Raji (cell line): ENCODE results near the gene TMEM51.

Source experiments
- POLR2A ChIP-seq: IDR thresholded peaks from 2 replicates; pipeline ENCODE4 v1.6.1; 2011; ENCODE audit warnings: low read depth, low read length, control low read depth; ENCODE audit not compliant: insufficient read depth

TMEM51 gene

DNA sequence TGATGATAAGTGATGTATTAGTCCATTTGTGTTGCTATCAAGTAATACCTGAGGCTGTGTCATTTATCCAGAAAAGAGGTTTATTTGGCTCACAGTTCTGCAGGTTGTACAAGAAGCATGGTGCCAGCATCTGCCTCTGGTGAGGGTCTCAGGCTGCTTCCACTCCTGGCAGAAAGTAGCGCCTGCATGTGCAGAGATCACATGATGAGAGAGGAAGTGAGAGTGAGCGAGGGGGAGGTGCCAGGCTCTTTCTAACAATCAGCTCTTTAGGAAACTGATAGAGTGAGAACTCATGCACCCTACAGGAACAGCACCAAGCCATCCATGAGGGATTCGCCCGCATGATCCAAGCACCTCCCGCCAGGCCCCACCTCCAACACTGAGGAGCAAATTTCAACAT is 91.3 kb downstream of the TMEM51 start:
- no peak for TF ChIP-seq POLR2A

DNA sequence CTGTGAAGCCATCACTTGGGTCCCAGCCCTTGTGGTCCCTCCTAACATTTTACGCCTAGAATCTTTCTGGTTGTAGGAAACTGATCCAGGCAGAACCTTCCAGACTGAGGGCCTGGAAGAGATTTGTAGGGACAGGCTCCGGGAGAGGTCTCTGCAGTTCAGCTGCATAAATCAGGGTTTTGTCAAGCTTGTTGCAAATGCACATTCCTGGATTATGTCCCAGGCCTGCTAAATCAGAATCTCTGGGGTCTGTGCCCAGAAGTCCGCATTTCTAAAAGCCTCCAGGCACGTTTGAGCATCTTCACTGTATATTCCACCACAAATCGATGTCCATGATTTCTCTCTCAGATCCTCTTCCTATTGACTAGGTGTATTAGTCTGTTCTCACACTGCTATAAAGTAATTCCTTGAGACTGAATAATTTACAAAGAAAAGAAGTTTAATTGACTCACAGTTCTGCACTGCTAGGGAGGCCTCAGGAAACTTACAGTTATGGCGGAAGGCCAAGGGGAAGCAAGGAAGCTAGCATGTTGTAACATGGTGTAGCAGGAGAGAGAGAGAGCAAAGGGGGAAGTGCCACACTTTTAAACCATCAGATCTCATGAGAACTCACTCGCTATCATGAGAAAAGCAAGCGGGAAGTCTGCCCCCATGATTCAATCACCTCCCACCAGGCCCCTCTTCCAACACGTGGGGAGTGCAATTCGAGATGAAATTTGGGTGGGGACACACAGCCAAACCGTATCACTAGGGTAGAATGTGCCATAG is 92.2 kb downstream of the TMEM51 start:
- TF ChIP-seq POLR2A: no peak

DNA sequence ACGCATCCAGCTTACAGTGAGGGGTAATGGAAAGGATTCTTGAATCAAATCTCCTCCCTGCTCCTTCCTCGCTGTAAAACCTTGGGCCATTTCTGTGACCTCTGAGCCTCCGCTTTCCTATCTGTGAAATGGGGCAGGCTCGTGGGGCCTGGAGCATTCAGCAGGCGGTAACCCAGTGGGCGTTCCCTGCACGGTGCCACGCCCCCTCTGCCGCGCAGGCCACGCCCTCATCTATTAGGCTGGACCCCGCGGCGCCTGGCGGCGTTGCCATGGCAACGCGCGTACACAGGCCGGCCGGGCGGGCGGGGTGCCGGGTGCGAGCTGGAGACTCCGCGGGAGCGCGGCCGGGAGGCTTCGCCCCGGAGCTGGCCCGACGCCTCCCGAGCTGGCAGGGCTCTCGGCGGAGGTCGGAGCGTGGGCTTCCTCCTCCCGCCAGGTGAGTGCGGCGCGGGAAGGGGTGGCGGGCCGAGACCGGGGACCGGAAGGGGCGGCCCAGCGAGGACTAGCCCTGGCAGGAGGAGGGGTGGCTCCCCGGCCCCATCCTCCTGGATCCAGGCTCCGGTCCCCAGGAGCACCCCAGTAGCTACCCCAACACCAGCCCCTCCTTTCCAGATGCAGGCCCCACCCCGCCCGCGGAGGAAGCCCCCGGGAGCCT is 93.5 kb downstream of the TMEM51 start, which contains the start of gene FHAD1:
Gene FHAD1, plus strand, starts transcription at position 264 of the 655 bp plus-strand sequence. CDS start 4,562 bp downstream, outside the sequence.
- no peak for TF ChIP-seq POLR2A

DNA sequence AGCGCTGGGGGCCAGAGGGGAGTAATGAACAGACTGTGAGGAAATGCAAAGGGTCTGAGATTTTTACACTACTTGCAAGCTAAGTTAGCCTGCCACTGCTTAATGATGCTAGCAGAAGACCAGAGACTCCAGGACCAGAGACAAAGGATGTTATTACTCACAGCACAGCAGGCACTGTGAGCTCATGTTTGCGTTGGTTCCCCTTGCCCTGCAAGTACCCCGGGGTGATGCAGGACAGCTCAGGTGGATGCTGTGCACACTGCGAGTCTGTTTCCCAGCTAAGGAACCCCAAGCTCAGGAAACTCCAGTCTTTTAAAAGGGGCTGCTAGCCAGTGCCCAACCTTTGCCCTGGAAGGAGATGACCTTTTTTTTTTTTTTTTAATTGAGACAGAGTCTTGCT is 94.7 kb downstream of the TMEM51 start:
- no peak for TF ChIP-seq POLR2A

DNA sequence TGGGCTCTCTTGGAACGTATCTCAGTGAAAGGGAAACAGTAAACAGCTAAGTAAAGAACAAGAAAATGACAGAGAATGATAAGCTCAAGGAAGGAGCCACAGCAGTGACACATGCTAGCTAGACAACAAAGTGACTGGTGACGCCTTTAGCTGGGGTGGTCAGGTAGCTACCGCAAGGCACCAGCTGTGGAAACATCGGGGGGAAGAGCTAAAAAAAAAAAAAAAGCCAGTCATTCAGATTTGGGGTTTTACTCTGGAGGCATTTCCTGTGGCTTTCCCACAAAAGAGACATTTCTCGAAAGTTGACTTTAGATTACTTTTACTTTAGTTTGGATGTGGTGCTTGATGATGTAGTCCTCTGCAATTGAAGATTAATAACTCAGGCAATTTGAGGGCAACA is 95.5 kb downstream of the TMEM51 start:
- TF ChIP-seq POLR2A: no peak

DNA sequence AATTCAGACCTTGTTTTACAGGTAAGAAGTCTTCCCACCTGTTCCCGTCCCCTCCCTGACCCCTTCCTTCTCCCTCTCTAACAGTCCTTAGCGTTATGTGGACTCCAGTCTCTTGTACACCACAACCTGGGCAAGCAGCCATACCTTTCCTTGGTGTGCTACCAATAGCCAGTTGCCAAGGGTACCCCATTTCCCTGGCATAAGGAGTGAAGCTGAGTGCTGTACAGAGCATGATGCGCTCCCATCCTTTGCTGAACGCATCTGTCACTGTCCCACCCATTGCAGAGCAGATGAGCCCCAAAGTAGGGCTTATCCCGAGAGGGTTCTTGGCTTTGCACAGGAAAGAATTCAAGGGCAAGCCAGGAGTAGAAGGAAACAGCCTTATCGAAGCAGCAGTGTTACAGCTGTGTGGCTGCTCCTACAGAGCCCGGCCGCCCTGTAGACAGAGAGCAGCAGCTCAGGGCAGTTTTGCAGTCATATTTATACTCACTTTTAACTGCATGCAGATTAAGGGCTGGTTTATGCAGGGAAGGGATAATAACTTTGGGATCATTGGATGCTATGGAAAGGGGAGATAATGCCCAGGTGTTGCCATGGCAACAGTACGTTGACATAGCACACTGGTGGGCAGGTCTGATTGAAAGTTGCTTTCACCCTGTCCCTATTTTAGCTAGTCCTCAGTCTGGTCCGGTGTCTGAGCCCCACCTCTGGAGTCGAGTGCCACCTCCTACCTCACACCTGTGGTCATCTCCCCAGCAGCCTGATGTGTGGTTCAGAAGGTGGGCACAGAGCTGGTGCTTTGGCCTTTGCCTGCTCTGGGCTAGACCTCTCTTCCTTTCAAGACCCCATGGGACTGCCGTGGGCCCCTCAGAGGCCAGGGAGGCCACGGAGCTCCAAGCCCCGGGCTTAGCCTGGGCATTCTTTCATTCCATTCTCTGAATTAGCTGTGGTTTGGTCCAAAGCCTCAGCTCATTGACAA is 98.6 kb downstream of the TMEM51 start:
- no peak for TF ChIP-seq POLR2A

DNA sequence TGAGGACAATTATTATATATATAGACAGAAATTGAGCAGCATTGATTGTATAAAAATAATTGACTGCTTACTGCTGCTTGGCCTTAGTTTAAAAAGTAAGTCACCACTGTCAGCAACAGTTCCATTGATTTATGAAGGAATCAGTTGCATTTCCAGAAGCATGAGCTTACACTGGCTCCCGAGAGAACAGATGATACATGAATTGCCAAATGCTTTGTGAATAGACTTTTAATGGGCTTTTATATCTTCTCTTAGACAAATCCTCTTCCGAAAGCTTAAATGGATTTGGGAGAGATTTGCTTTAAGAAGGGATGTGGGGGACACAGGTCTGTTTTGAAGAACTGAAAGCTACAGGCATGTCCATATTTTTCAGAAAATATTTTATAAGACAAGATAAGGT is 101.0 kb downstream of the TMEM51 start:
- no peak for TF ChIP-seq POLR2A

DNA sequence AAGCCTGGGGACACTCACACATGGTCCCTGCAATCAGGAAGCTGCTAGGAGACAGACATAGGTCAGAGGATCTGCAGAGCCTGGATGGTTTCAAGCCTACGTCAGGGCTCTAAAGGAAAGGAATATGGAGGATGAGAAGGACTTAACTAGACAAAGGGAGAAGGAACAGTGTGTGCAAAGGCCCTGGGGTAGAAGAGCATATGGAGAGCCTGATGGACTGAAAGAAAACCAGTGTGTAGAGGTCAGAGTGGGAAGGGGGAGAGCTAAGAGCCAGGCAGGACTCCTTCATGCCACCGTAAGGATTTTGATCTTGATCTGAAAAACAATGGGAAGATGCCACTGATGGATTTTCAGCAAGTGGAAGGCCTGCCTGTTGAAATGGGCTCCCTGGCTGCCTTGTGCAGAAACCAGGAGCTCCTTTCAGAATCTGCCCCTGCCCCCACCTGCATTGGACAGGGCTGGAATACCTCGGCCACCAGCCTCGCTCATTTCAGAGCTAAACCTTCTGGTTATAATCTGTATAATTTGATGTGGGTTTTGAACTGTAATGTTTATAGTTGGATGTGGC is 102.1 kb downstream of the TMEM51 start:
- TF ChIP-seq POLR2A: no peak

DNA sequence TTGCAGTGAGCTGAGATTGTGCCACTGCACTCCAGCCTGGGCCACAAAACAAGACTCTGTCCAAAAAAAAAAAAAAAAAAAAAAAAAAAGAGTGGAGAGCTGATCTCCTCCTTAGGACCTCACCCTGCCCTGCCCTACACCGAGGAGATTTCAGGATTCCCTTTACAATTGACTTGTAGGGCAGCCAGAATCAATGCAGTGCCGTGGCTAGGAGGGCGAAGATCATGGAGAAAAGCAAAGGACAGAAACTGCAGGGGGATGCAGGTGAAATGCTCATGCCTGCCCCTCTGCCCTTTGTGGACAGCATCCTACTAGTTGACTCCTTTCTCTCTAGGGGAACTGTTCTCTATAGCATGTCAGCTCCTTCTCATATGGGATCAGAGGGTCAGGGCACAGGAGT is 103.0 kb downstream of the TMEM51 start:
- TF ChIP-seq POLR2A: no peak

DNA sequence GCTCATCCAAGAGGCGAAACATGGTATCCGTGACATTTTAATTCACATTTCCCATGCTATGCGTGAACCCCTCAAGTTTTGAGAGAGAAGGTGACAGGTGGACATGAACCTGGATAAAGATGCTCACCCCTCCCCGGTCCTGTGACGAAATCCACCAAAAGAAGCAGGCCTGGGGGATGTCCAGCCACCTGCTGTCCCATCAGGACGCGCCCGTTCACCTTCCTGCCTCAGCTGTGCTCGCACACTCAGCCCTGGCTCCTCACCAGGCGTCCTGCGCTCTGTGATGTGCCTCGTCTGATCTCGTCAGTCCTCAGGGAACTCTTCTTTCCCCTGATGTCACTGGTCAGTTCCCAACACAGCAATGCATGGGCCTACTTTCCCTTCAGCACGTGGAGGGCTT is 103.8 kb downstream of the TMEM51 start:
- TF ChIP-seq POLR2A: no peak

DNA sequence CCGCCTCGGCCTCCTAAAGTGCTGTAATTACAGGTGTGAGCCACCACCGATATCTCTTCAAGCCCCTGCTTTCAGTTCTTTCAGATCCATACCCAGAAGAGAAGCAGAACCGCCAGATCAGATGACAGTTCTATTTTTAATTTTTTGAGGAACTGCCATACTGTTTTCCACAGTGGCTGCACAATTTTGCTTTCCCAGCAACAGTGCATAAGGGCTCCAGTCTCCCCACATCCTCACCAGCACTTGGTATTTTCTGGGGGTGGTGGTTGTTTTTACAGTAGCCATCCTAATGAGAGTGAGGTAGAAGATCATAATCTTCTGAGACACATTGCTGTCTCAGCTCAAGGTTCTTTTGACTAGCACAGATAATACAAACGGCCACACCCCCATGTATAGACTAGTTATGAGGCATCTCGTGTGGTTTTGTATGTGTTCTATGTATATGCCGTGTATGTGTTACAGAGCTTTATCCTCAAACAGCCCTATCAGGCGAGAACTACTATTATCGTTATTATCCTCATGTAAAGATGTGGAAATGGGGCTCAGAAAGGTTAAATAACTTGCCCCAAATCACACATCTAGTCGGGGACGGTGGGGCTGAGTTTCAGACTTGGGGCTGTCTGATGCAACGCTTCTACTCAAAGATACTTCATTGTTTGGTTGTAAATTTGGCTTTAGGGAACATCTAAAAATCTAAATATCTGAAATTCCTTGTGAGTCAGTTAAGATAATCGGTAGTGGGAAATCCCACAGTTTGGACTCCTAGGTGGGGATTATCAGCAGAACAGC is 105.5 kb downstream of the TMEM51 start:
- TF ChIP-seq POLR2A: no peak

DNA sequence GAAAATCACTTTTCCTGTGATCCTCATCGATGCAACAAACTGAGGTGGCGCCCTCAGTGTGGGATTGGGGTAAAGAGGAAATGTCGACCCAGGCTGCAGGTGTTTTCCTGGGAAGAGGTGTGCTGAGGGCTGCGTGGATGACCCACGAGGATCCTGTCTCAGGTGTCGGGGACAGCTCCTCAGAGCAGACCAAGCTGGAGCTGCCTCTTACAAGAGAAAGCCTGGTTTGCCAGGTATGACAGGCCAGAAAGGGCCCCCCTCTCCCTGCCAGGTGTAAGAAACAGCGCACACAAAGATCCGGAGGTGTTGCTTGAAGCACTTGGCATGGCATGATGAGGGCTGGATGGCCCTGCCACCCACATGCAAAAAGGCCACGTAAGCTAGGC is 106.1 kb downstream of the TMEM51 start:
- no peak for TF ChIP-seq POLR2A

DNA sequence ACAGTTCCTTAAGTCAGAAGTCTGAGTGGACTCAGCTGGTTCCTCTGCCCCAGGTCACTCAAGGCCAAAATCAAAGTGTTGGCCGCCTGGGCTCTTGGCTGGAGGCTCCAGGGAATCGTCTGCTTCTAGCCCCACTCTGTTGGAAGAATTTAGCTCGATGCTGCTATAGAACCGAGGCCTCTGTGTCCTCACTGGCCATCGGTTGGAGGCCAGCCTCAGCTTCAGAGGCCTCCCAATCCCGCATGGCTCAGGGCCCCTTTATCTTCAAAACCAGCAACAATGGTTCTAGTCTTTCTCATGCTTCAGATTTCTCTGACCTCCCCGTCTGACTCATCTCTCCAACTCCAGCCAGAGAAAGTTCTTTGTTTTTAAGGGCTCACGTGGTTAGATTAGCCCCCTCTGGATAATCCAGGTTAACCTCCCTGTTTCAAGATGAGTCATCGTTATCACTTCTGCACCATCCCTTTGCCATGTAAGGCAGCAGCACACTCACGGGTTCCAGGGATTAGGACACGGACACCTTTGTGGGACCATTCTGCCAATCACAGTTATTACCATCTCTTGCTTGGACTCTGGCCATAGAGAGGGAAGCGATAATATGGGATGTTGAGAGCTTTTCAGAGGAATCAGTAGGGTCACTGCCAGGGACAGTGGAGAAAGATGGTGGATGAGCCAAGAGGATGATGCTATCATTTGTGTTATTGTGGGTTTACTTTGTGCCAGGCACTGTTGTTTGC is 107.0 kb downstream of the TMEM51 start:
- no peak for TF ChIP-seq POLR2A
